NCI-H226 (cell line): ENCODE data around the gene ACADM.
"Not testable (repeated sequence)": the region's sequence is repeated elsewhere in the genome, so short reads cannot be mapped to it uniquely, and the experiment has no call there.

ENCODE experiments used
- DNase-seq: peaks from one replicate; pipeline ENCODE4 v3.0.0-alpha.2; 2015

ACADM gene

GRCh38 chr1:75796376-75797272, 72.1 kb downstream of the ACADM start, which contains the start of gene MSH4:
Gene MSH4, plus strand, starts transcription at chr1:75796882. Its CDS starts 104 bp downstream, at chr1:75796986.
- DNase-seq = peak; percentile 24

DNA sequence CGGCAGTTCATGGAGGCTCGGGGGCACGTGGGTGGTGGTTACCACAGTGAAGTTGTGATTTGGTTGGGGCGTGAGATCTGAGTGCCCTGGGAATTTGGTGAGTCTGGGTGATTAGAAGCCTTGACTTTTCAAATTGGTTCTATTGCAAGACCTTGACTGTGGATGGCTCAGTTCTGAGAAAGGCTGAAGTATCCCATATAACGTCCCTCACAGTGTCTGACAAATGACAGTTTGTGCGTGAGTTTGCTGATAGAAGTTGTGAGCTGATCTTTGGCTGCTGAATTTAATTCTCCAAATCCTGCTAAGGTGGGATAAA, 72.7 kb downstream of the ACADM start:
- no peak for DNase-seq

DNA sequence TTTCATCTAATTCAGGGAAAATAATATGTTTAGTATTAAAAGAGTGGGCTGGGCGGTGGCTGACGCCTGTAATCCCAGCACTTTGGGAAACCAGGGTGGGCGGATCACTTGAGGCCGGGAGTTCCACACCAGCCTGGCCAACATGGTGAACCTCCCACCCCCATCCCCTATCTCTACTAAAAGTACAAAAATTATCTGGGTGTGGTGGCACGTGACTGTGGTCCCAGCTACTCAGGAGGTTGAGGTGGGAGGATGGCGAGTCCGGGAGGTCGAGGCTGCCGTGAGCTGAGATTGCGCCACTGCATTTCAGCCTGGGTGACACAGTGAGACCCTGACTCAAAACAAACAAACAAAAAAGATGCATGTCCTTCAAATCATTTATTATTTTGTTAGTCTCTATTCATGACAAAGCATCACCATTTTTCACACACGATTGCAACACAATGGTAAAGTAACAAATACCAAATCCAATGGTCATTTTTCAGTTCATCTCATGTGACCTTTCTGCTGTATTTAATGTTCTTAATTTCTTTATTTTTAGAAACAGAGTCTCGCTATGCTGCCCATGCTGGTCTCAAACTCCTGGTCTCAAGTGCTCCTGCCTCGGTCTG, 73.2 kb downstream of the ACADM start:
- DNase-seq = no peak

DNA sequence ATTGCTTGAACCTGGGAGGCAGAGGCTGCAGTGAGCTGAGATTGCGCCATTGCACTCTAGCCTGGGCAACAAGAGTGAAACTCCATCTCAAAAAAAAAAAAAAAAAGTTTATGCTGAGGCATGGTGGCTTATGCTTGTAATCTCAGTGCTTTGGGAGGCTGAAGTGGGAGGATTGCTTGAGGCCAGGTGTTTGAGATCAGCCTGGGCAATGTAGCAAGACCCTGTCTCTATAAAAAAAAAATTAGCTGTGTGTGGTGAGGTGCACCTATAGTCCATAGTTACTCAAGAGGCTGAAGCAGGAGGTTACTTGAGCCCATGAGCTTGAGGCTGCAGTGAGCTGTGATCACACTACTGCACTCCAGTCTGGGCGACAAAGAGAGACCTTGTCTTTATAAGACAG, 77.0 kb downstream of the ACADM start:
- not testable (repeated sequence) for DNase-seq

DNA sequence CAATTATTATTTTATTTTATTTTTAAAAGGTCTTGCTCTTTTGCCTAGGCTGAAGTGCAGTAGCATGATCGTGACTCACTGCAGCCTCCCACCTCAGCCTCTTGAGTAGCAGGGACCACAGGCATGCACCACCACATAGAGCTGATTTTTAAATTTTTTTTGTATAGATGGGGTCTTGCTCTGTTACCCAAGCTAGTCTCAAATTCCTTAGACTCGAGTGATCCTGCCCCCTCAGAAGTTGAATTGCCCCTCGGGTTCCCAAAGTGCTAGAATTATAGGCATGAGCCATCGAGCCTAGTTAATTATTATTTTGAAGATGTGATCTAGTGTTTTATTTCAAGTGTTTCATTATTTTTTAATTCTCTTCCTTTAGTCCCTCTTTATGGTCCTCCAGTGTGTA, 84.4 kb downstream of the ACADM start:
- no peak for DNase-seq

GRCh38 chr1:75810113-75810512, 85.6 kb downstream of the ACADM start:
- not testable (repeated sequence) for DNase-seq

GRCh38 chr1:75811211-75811981, 86.9 kb downstream of the ACADM start:
- DNase-seq = no peak

- DNase-seq = no peak
Measured at GRCh38 chr1:75812065-75812464, 87.6 kb downstream of the ACADM start.
